Esophagus muscularis mucosa (tissue), 4 donors: ENCODE measurements around the gene TSGA10. TPM values are rescaled to one million over a fixed set of nuclear protein-coding genes. Genes with fewer than 3 reads are reported as not detected.
A peak's percentile ranks its signal among the peaks of the same experiment; 100 is the strongest.

Experiments
- DNase-seq: peaks from one replicate; pipeline ENCODE4 v3.0.0-alpha.2; 2017; ENCODE audit errors: extremely low spot score
- H3K27ac ChIP-seq, 4 donors: fragments of 200-600 bp; sonication (generic); replicated peaks in 1 of 4; 1 replicate in 3 of 4; 2 replicates in 1 of 4; pipeline ENCODE4 v1.5.1; 2016 to 2019; ENCODE audit warnings: mild to moderate bottlenecking in 1 of 4
- H3K27me3 ChIP-seq, 4 donors: fragments of 200-600 bp; sonication (generic); one replicate each; pipeline versions ENCODE4 v1.5.1 to v1.6.0; 2016 to 2019
- H3K36me3 ChIP-seq, 4 donors: fragments of 200-600 bp; sonication (generic); one replicate each; pipeline ENCODE4 v1.5.1; 2016 to 2019
- H3K4me1 ChIP-seq, 4 donors: fragments of 200-600 bp; sonication (generic); one replicate each; pipeline ENCODE4 v1.5.1; 2016 to 2019
- H3K4me3 ChIP-seq, 4 donors: fragments of 200-600 bp; sonication (generic); 1 replicate in 2 of 4; 2 replicates in 2 of 4; pipeline ENCODE4 v1.5.1; 2016 to 2019; ENCODE audit warnings: mild to moderate bottlenecking in 4 of 4, moderate library complexity in 1 of 4
- H3K9me3 ChIP-seq, 4 donors: fragments of 200-600 bp; sonication (generic); 1 replicate in 3 of 4; 2 replicates in 1 of 4; pipeline ENCODE4 v1.5.1; 2016 to 2019
- EP300 ChIP-seq: sonication (generic); formaldehyde crosslinking; IDR thresholded peaks from one replicate; pipeline ENCODE4 v1.6.1; 2017; ENCODE audit warnings: antibody characterized with exemption
- POLR2A ChIP-seq: fragments of 450-650 bp; IDR thresholded peaks from one replicate; pipeline ENCODE4 v1.6.1; 2017; ENCODE audit warnings: antibody characterized with exemption, moderate library complexity, mild to moderate bottlenecking, low read depth
- POLR2AphosphoS5 ChIP-seq, 2 donors: sonication (generic); formaldehyde crosslinking; IDR thresholded peaks; one replicate each; pipeline ENCODE4 v1.6.1; 2017; ENCODE audit warnings: antibody characterized with exemption in 2 of 2
- WGBS: methylation state at CpG from one replicate; pipeline ENCODE4 v1.1.5; 2018; 5-methylcytosine and 5-hydroxymethylcytosine counted together
- intact Hi-C: fragments of 100-400 bp; cut with DNase I; formaldehyde crosslinking; loops from one replicate; pipeline ENCODE4 v1.15.1; 2023
- total RNA-seq, 4 donors: library from RNA; depleted of rRNA; stranded (reverse); fragments of >200 nt; gene quantifications; one replicate each; pipeline versions ENCODE4 v1.1.0 to v1.2.1, GENCODE V29; 2016
- TF ChIP-seq, protein P1 (sequence below), 3 experiments: fragments of 200-600 bp in 2 of 3; fragments of 450-650 bp in 1 of 3; sonication (generic) in 2 of 3; IDR thresholded peaks; one replicate each; pipeline ENCODE4 v1.5.1; 2017 to 2019; ENCODE audit warnings: antibody characterized with exemption in 3 of 3, mild to moderate bottlenecking in 2 of 3, moderate library complexity in 1 of 3

The TSGA10 gene
- total RNA-seq, 4 donors from 2014 or later = 1.1 to 4.4 (median 2.0) TPM

DNA sequence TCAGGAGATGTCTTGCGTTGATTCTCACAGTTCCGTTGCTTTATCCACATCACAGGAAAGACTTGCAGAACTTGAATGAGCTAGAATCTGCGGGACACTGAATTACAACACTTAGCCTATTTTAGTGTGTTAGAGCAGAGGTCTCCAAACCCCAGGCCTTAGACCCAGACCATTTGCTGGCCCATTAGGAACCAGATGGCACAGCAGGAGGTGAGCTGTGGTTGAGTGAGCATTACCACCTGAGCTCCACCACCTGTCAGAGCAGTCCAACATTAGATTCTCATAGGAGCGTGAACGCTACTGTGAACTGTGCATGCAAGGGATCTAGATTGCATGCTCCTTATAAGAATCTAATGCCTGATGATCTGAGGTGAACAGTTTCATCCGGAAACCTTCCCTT, 30.1 kb upstream of the TSGA10 start:
- DNase-seq = no peak
- H3K4me3 ChIP-seq = no peak overlapping the region
- peaks cover 0 to 31% (median 18%) of the 10 kb centered on the region in 4 donors for H3K36me3 ChIP-seq
- TF ChIP-seq POLR2AphosphoS5 (IDR thresholded peaks at IDR 0.05) (no peak), EP300 (no peak), POLR2A (no peak)
- TF ChIP-seq, protein P1, sequence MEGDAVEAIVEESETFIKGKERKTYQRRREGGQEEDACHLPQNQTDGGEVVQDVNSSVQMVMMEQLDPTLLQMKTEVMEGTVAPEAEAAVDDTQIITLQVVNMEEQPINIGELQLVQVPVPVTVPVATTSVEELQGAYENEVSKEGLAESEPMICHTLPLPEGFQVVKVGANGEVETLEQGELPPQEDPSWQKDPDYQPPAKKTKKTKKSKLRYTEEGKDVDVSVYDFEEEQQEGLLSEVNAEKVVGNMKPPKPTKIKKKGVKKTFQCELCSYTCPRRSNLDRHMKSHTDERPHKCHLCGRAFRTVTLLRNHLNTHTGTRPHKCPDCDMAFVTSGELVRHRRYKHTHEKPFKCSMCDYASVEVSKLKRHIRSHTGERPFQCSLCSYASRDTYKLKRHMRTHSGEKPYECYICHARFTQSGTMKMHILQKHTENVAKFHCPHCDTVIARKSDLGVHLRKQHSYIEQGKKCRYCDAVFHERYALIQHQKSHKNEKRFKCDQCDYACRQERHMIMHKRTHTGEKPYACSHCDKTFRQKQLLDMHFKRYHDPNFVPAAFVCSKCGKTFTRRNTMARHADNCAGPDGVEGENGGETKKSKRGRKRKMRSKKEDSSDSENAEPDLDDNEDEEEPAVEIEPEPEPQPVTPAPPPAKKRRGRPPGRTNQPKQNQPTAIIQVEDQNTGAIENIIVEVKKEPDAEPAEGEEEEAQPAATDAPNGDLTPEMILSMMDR (IDR thresholded peaks at IDR 0.05) = no peak
- intact Hi-C loops = loop anchor here (5.0 kb wide), 1 partner anchor 152 kb away; the partner anchor contains the start of genes EIF5B and TXNDC9
- no peaks in the 10 kb centered on the region for H3K27me3 ChIP-seq
- H3K27ac ChIP-seq = no peak overlapping the region
- WGBS = 81% methylated on average over 6 of the region's 6 CpGs
- H3K4me1 ChIP-seq = peaks cover 17 to 33% (median 26%) of the 10 kb centered on the region in 4 donors
- H3K9me3 ChIP-seq = no peaks in the 10 kb centered on the region

DNA sequence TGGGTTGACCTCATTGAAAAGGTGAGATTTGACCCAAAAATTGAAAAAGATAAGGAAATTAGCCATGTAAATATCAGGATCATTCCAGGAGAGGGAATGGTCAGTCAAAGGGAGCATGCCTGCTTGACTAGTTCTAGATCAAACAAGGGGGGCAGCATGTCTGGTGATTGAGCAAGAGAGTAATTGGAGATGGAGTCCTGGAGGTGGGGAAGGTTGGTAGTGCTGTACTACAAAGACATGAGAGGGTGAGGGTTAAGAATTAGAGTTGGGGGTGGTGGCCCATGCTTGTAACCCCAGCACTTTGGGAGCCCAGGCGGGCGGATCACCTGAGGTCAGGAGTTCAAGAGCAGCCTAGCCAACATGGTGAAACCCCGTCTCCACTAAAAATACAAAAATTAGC, 28.3 kb upstream of the TSGA10 start:
- peaks cover 29 to 48% (median 40%) of the 10 kb centered on the region in 4 donors for H3K4me1 ChIP-seq
- no peak for DNase-seq
- no peak overlapping the region for H3K4me3 ChIP-seq
- intact Hi-C loops = loop anchor here (5.0 kb wide), 1 partner anchor 154 kb away; the partner anchor contains the start of genes EIF5B and TXNDC9
- no peak overlapping the region for H3K27ac ChIP-seq
- TF ChIP-seq POLR2A (no peak), EP300 (no peak), POLR2AphosphoS5 (IDR thresholded peaks at IDR 0.05) (no peak)
- TF ChIP-seq, protein P1 (IDR thresholded peaks at IDR 0.05) = no peak
- 97% methylated on average over 3 of the region's 3 CpGs for WGBS
- no peaks in the 10 kb centered on the region for H3K9me3 ChIP-seq
- no peaks in the 10 kb centered on the region for H3K27me3 ChIP-seq
- peaks cover 0 to 13% (median 9%) of the 10 kb centered on the region in 4 donors for H3K36me3 ChIP-seq

DNA sequence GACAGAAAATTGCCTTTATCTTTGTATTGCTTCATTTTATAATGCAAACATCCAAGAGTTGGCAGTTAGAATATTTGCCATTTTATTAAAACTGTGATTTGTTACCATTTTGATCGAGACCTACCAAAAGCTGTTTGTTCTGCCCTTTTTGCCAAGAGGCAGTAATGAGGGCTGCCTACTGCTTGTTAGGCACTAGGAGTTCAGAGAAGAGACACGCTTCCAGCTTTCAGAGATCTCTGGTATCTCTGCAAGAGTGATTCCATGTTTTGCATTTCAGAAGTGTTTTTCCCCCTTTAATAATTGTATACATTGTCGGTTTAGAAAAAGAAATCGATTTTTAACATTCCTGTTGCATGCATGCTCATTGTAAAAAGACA, 26.9 kb upstream of the TSGA10 start:
- intact Hi-C loops = loop anchor here (5.0 kb wide), 1 partner anchor 156 kb away; the partner anchor contains the start of genes EIF5B and TXNDC9
- TF ChIP-seq, protein P1 (IDR thresholded peaks at IDR 0.05) = no peak
- no peak for TF ChIP-seq POLR2A
- no peak for TF ChIP-seq EP300
- TF ChIP-seq POLR2AphosphoS5 (IDR thresholded peaks at IDR 0.05) = no peak
- Histone ChIP-seq H3K36me3 (peaks cover 0 to 2% (median under 1%) of the 10 kb centered on the region in 4 donors), H3K9me3 (no peaks in the 10 kb centered on the region), H3K4me3 (peak overlapping the region; percentile 73 to 81 (median 74)), H3K27ac (peak overlapping the region; percentile 72 to 81 (median 78)), H3K4me1 (peaks cover 29 to 48% (median 40%) of the 10 kb centered on the region in 4 donors), H3K27me3 (no peaks in the 10 kb centered on the region)
- DNase-seq = no peak
- 9% methylated on average over 4 of the region's 4 CpGs for WGBS

DNA sequence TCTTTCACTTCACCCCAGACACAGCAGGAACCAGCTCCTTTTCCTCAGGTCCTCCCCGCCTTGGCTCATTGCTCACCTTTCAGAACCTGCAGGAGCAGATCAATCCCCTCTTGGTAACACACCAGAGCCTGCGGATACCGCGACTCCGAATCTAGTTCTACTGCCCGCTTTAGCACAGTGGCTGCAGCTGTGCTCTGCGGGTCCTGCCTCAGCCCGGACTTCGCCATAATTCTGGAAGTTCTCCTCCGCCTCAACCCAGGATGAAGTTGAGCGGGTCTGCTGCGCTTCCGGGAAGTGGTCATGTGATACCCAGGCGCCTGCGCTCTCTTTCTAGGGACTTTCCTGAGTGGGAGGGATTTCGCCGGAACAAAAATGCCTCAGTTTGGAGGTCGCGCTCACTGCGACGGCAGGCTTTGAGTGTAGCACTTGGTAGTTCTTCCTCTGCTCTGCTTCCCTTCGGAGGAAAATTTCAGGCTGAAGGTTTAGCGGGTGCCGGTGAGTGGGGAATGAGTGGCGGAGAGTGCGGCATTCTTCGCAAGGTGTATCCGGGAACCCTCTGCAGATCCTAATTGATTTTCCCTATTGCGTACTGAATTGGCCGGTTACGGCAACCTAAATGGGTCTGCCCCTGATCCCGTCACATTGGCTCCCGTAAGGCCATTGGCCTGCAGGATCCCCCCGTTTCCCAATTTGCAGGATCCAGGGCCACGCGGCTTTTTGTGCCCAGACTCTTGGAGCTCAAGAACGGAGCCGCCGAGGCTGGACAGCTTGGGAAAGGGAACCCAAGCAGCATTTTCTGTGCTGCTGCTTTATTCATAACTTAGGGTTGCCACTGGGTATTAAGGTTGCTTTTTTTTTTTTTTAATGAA, 26.2 kb upstream of the TSGA10 start, which contains the start of the genes MITD1 and MRPL30:
MITD1 (minus strand) TSS at position 304 of the 869 bp plus-strand sequence; CDS start at position 227, 77 bp downstream.
MRPL30 (plus strand) TSS at position 430 of the 869 bp plus-strand sequence. CDS start 5,020 bp downstream, outside the sequence.
- peak; percentile 86 to 97 for TF ChIP-seq POLR2AphosphoS5 (IDR thresholded peaks at IDR 0.05)
- TF ChIP-seq, protein P1 (IDR thresholded peaks at IDR 0.05) = no peak
- peak; percentile 34 for TF ChIP-seq POLR2A
- WGBS = under 1% methylated on average over 38 of the region's 39 CpGs
- H3K9me3 ChIP-seq = no peaks in the 10 kb centered on the region
- peak within 1 kb of the TSS; percentile 72 to 81 (median 78) for H3K27ac ChIP-seq
- H3K36me3 ChIP-seq = no peaks in the 10 kb centered on the region
- H3K4me3 ChIP-seq = peak within 1 kb of the TSS; percentile 73 to 81 (median 74)
- intact Hi-C loops = loop anchor here (5.0 kb wide), 1 partner anchor 156 kb away; the partner anchor contains the start of genes EIF5B and TXNDC9
- peaks cover 29 to 48% (median 40%) of the 10 kb centered on the region in 4 donors for H3K4me1 ChIP-seq
- peak; percentile 98 for DNase-seq
- H3K27me3 ChIP-seq = no peaks in the 10 kb centered on the region
